ENCODE measurements around the gene TBC1D13. TPM values are rescaled to one million over a fixed set of nuclear protein-coding genes. Genes with fewer than 3 reads are reported as not detected.

TBC1D13 gene
- total RNA-seq, 1 donor from 2014 or later = 32.8 TPM

DNA sequence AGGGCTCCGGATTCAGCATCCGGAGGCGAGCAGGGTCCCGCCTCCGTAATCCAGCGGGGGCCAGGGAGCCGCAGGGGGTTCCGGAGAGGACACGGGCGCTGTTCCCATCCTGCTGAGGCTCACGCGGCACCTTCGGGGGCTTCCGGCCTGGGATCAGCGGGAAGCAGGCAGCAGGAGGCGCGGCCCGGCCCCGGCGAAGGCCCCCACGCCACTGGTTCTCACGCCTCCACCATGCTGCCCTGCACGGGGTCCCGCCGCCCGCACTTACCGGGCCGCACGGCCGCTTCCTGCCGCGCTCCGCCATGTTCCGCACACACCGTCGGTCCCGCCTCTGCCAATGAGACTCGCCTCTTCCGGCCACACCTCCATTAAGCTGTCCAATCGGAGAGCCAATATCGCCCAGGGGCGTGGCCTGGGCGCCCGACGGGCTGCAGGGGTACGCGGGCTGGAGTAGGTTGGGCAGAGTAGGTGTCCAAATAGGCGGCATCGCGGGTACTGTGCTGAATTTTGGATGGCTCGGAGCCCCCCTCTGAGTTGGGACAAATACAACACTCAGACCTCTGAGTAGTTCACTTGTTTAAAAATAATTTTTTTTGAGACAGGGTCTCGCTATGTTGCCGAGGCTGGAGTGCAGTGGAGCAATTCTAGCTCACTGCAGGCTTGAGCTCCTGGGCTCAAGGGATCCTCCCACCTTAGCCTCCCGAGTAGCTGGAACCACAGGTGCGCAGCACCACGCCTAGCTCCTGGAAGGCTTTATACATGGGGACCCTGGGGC lies 42.6 kb downstream of the TBC1D13 start, which contains the start of gene SPOUT1:
Gene SPOUT1, minus strand, starts transcription at position 318 of the 775 bp plus-strand sequence. Its CDS starts 14 bp downstream, at position 304.
- H3K36me3 Mint-ChIP-seq (ENCODE audit: unreplicated experiment) = peaks cover 7% of the 10 kb centered on the region
- H3K27me3 Mint-ChIP-seq (ENCODE audit: unreplicated experiment) = no peaks in the 10 kb centered on the region
- H3K9me3 Mint-ChIP-seq (ENCODE audit: unreplicated experiment) = no peaks in the 10 kb centered on the region
- TF ChIP-seq, protein P1, sequence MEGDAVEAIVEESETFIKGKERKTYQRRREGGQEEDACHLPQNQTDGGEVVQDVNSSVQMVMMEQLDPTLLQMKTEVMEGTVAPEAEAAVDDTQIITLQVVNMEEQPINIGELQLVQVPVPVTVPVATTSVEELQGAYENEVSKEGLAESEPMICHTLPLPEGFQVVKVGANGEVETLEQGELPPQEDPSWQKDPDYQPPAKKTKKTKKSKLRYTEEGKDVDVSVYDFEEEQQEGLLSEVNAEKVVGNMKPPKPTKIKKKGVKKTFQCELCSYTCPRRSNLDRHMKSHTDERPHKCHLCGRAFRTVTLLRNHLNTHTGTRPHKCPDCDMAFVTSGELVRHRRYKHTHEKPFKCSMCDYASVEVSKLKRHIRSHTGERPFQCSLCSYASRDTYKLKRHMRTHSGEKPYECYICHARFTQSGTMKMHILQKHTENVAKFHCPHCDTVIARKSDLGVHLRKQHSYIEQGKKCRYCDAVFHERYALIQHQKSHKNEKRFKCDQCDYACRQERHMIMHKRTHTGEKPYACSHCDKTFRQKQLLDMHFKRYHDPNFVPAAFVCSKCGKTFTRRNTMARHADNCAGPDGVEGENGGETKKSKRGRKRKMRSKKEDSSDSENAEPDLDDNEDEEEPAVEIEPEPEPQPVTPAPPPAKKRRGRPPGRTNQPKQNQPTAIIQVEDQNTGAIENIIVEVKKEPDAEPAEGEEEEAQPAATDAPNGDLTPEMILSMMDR (IDR thresholded peaks at IDR 0.05) = no peak
- peak within 1 kb of the TSS; percentile 89 for H3K4me3 Mint-ChIP-seq (ENCODE audit: unreplicated experiment)
- H3K4me1 Mint-ChIP-seq (ENCODE audit: unreplicated experiment) = peaks cover 17% of the 10 kb centered on the region
- H3K27ac Mint-ChIP-seq (ENCODE audit: unreplicated experiment) = peak within 1 kb of the TSS; percentile 78
- DNase-seq (ENCODE audit: extremely low spot score, unreplicated experiment) = peak; percentile 97

DNA sequence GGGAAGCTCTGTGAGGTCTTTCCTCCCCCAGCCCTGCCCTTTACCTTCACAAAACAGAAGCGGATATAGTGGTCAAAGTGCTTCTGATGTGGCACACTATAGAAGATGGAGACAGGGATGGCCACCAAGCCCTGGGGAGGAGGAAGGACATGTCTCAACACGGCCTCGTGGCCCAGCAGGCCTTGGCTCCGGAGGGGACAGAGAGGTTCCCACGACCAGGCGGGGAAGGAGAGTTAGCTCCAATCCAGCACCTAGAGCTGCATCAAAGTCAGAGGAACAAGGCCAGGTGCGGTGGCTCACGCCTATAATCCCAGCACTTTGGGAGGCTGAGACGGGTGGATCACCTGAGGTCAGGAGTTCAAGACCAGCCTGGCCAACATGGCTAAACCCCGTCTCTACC lies 46.6 kb downstream of the TBC1D13 start:
- no peak overlapping the region for H3K4me3 Mint-ChIP-seq (ENCODE audit: unreplicated experiment)
- H3K4me1 Mint-ChIP-seq (ENCODE audit: unreplicated experiment) = peaks cover 11% of the 10 kb centered on the region
- H3K27me3 Mint-ChIP-seq (ENCODE audit: unreplicated experiment) = no peaks in the 10 kb centered on the region
- no peak overlapping the region for H3K27ac Mint-ChIP-seq (ENCODE audit: unreplicated experiment)
- DNase-seq (ENCODE audit: extremely low spot score, unreplicated experiment) = no peak
- TF ChIP-seq, protein P1 (IDR thresholded peaks at IDR 0.05) = no peak
- H3K9me3 Mint-ChIP-seq (ENCODE audit: unreplicated experiment) = no peaks in the 10 kb centered on the region
- H3K36me3 Mint-ChIP-seq (ENCODE audit: unreplicated experiment) = peaks cover 4% of the 10 kb centered on the region

DNA sequence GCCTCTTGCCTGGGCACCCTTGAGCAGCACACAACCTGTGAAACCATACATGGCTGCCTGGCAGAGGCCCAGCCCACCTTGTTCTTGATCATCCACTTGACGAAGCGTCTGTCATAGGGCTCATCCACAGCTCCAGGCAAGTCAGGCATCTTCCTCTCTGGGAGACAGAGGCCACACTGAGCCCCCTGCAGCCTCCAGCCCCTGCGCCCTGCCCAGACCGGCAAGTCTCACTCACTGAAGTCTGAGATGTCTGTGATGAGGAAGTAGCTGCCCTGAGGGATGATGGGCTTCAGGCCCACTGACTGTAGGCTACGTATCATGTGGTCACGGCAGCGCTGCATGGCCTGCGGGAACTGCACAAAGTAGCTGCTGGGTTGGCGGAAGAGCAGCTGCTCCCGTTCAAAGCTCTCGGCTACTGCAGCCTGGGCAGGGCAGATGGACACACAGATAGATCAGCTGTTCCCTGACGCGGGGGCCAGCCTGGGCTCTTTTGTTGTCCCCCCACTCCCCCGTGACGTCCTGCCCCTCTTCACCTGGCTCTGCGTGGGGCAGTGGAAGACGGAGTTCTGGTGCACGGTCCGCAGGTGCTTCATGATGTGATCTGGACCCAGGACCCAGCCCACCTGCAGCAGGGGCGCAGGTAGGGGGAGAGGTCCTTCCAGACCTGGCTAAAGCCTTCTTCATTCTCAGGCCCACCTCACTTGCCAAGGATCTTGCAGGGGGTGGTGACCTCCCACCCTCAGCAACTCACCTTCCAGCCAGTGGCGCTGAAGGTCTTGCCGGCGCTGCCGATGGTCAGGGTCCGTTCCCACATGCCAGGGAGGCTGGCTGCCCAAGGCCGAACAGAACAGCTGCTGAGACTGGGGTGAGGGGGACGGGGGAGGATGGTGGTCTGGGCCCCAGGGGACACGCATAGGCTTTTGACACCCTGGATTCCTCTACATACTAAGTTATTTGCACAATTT lies 48.5 kb downstream of the TBC1D13 start:
- TF ChIP-seq, protein P1 (IDR thresholded peaks at IDR 0.05) = no peak
- no peak for DNase-seq (ENCODE audit: extremely low spot score, unreplicated experiment)
- no peak overlapping the region for H3K27ac Mint-ChIP-seq (ENCODE audit: unreplicated experiment)
- no peaks in the 10 kb centered on the region for H3K27me3 Mint-ChIP-seq (ENCODE audit: unreplicated experiment)
- no peaks in the 10 kb centered on the region for H3K4me1 Mint-ChIP-seq (ENCODE audit: unreplicated experiment)
- H3K36me3 Mint-ChIP-seq (ENCODE audit: unreplicated experiment) = peaks cover 4% of the 10 kb centered on the region
- no peak overlapping the region for H3K4me3 Mint-ChIP-seq (ENCODE audit: unreplicated experiment)
- H3K9me3 Mint-ChIP-seq (ENCODE audit: unreplicated experiment) = no peaks in the 10 kb centered on the region

DNA sequence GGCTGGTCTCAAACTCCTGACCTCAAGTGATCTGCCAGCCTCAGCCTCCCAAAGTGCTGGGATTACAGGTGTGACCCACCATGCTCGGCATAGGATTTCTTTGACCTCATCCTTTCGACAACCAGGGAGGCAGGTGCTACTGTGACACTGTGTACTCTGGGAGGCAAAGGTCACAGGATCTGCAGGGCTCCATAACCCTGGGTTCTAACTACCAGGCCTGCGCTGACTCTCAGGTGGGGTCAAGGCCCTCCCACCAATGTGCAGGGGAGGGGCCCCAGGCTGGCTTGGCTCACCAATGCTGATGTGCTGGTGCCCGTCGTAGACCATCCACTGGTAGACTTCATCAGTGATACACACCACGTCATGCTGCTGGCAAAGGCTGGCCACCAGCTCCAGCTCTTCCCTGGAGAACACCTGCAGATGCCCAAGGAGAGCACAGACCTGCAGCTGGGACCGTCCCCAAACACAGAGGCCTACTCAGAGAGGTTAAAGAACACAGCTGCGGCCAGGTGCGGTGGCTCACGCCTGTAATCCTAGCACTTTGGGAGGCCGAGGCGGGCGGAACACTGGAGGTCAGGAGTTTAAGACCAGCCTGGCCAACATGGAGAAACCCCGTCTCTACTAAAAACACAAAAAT lies 49.6 kb downstream of the TBC1D13 start:
- DNase-seq (ENCODE audit: extremely low spot score, unreplicated experiment) = no peak
- TF ChIP-seq, protein P1 (IDR thresholded peaks at IDR 0.05) = no peak
- no peaks in the 10 kb centered on the region for H3K4me1 Mint-ChIP-seq (ENCODE audit: unreplicated experiment)
- H3K4me3 Mint-ChIP-seq (ENCODE audit: unreplicated experiment) = no peak overlapping the region
- H3K9me3 Mint-ChIP-seq (ENCODE audit: unreplicated experiment) = no peaks in the 10 kb centered on the region
- no peak overlapping the region for H3K27ac Mint-ChIP-seq (ENCODE audit: unreplicated experiment)
- no peaks in the 10 kb centered on the region for H3K27me3 Mint-ChIP-seq (ENCODE audit: unreplicated experiment)
- peaks cover 4% of the 10 kb centered on the region for H3K36me3 Mint-ChIP-seq (ENCODE audit: unreplicated experiment)
